Suprapubic skin (tissue), 4 donors: ENCODE measurements around the gene AARSD1.

ENCODE experiments used
- EP300 ChIP-seq: sonication (generic); formaldehyde crosslinking; IDR thresholded peaks from one replicate; pipeline ENCODE4 v1.6.1; 2017; ENCODE audit warnings: antibody characterized with exemption
- POLR2A ChIP-seq, 2 donors: fragments of 450-650 bp; IDR thresholded peaks; one replicate each; pipeline ENCODE4 v1.6.1; 2017; ENCODE audit warnings: antibody characterized with exemption in 2 of 2, mild to moderate bottlenecking in 2 of 2, moderate library complexity in 2 of 2
- POLR2AphosphoS5 ChIP-seq, 3 donors: sonication (generic); formaldehyde crosslinking; IDR thresholded peaks; one replicate each; pipeline ENCODE4 v1.6.1; 2017; ENCODE audit warnings: antibody characterized with exemption in 3 of 3
- TF ChIP-seq, protein P1 (sequence below), 2 donors: fragments of 200-600 bp in 1 of 2; fragments of 450-650 bp in 1 of 2; sonication (generic) in 1 of 2; IDR thresholded peaks; one replicate each; pipeline ENCODE4 v1.5.1; 2016 to 2019; ENCODE audit warnings: antibody characterized with exemption in 2 of 2, mild to moderate bottlenecking in 1 of 2, moderate library complexity in 1 of 2

GRCh38 chr17:42913981-42914617, 50.2 kb downstream of the AARSD1 start:
- TF ChIP-seq, protein P1, sequence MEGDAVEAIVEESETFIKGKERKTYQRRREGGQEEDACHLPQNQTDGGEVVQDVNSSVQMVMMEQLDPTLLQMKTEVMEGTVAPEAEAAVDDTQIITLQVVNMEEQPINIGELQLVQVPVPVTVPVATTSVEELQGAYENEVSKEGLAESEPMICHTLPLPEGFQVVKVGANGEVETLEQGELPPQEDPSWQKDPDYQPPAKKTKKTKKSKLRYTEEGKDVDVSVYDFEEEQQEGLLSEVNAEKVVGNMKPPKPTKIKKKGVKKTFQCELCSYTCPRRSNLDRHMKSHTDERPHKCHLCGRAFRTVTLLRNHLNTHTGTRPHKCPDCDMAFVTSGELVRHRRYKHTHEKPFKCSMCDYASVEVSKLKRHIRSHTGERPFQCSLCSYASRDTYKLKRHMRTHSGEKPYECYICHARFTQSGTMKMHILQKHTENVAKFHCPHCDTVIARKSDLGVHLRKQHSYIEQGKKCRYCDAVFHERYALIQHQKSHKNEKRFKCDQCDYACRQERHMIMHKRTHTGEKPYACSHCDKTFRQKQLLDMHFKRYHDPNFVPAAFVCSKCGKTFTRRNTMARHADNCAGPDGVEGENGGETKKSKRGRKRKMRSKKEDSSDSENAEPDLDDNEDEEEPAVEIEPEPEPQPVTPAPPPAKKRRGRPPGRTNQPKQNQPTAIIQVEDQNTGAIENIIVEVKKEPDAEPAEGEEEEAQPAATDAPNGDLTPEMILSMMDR (IDR thresholded peaks at IDR 0.05), result no peak
- TF ChIP-seq POLR2AphosphoS5 (IDR thresholded peaks at IDR 0.05) (no peak), POLR2A (IDR thresholded peaks at IDR 0.05) (no peak), EP300 (no peak)
